ENCODE data around the gene PRRC2C.
"Not testable (repeated sequence)": the region's sequence is repeated elsewhere in the genome, so short reads cannot be mapped to it uniquely, and the experiment has no call there.

Gene PRRC2C

DNA sequence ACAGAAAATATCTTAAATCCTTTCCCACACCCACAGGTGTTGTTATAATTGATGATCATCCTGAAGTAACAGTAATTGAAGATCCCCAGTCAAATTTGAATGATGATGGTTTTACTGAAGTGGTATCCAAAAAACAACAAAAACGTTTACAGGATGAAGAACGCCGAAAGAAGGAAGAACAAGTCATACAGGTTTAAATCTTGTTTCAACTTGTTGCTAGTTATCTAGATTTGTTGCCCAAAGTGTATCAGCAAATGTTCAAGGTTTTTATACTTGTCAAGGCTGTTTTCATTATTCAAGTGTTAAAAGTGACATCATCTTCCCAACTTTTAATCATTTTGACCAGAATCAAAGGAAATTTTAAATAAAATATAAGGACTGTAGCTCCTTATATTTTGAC lies 64.7 kb downstream of the PRRC2C start:
- Mint-ChIP-seq H3K9me3 (peaks cover 45% of the 10 kb centered on the region), H3K27ac (no peak overlapping the region), H3K36me3 (ENCODE audit: low read depth) (peaks cover 17% of the 10 kb centered on the region), H3K27me3 (ENCODE audit: low read depth) (no peaks in the 10 kb centered on the region), H3K4me1 (no peaks in the 10 kb centered on the region), H3K4me3 (no peak overlapping the region)
- TF ChIP-seq, protein P1, sequence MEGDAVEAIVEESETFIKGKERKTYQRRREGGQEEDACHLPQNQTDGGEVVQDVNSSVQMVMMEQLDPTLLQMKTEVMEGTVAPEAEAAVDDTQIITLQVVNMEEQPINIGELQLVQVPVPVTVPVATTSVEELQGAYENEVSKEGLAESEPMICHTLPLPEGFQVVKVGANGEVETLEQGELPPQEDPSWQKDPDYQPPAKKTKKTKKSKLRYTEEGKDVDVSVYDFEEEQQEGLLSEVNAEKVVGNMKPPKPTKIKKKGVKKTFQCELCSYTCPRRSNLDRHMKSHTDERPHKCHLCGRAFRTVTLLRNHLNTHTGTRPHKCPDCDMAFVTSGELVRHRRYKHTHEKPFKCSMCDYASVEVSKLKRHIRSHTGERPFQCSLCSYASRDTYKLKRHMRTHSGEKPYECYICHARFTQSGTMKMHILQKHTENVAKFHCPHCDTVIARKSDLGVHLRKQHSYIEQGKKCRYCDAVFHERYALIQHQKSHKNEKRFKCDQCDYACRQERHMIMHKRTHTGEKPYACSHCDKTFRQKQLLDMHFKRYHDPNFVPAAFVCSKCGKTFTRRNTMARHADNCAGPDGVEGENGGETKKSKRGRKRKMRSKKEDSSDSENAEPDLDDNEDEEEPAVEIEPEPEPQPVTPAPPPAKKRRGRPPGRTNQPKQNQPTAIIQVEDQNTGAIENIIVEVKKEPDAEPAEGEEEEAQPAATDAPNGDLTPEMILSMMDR (IDR thresholded peaks at IDR 0.05; ENCODE audit: unreplicated experiment in 3 of 3) = no peak

DNA sequence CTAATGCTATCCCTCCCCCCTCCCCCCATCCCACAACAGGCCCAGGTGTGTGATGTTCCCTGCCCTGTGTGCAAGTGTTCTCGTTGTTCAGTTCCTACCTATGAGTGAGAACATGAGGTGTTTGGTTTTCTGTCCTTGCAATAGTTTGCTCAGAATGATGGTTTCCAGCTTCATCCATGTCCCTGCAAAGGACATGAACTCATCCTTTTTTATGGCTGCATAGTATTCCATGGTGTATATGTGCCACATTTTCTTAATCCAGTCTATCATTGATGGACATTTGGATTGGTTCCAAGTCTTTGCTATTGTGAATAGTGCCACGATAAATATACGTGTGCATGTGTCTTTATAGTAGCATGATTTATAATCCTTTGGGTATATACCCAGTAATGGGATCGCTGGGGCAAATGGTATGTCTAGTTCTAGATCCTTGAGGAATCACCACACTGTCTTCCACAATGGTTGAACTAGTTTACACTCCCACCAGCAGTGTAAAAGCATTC lies 65.3 kb downstream of the PRRC2C start:
- H3K27me3 Mint-ChIP-seq (ENCODE audit: low read depth); H3K4me3 Mint-ChIP-seq; H3K27ac Mint-ChIP-seq; H3K4me1 Mint-ChIP-seq: not testable (repeated sequence)
- Mint-ChIP-seq H3K9me3 (peaks cover 50% of the 10 kb centered on the region), H3K36me3 (ENCODE audit: low read depth) (peaks cover 13% of the 10 kb centered on the region)

DNA sequence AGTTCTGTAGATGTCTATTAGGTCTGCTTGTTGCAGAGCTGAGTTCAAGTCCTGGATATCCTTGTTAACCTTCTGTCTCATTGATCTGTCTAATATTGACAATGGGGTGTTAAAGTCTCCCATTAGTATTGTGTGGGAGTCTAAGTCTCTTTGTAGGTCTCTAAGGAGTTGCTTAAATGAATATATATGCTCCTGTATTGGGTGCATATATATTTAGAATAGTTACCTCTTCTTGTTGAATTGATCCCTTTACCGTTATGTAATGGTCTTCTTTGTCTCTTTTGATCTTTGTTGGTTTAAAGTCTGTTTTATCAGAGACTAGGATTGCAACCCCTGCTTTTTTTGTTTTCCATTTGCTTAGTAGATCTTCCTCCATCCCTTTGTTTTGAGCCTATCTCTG lies 68.6 kb downstream of the PRRC2C start:
- peaks cover 73% of the 10 kb centered on the region for H3K9me3 Mint-ChIP-seq
- not testable (repeated sequence) for H3K4me3 Mint-ChIP-seq; H3K4me1 Mint-ChIP-seq; H3K27me3 Mint-ChIP-seq (ENCODE audit: low read depth); H3K27ac Mint-ChIP-seq; H3K36me3 Mint-ChIP-seq (ENCODE audit: low read depth)

DNA sequence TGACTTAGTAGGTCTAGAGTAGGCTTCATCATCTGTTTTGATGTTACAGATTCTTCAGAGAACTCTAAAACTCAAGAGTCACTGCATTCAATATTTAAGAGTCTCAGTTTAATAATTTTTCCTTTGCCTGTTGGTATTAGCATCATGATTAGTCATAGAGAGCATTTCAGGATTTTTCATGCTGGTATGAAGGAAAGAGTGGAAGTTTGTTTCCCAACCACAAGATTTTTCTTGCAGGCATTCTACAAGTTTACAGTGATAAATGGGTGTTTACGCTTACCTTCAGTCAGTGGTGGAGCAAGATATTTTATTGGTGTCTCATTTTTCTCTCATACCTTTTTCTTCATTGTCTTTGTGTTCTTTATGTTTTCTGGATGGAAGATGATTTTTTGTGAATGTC lies 78.3 kb downstream of the PRRC2C start:
- Mint-ChIP-seq H3K36me3 (ENCODE audit: low read depth) (peaks cover 26% of the 10 kb centered on the region), H3K27ac (no peak overlapping the region), H3K9me3 (peaks cover 10% of the 10 kb centered on the region), H3K27me3 (ENCODE audit: low read depth) (no peaks in the 10 kb centered on the region), H3K4me3 (no peak overlapping the region), H3K4me1 (no peaks in the 10 kb centered on the region)
- TF ChIP-seq, protein P1 (IDR thresholded peaks at IDR 0.05; ENCODE audit: unreplicated experiment in 3 of 3) = no peak

DNA sequence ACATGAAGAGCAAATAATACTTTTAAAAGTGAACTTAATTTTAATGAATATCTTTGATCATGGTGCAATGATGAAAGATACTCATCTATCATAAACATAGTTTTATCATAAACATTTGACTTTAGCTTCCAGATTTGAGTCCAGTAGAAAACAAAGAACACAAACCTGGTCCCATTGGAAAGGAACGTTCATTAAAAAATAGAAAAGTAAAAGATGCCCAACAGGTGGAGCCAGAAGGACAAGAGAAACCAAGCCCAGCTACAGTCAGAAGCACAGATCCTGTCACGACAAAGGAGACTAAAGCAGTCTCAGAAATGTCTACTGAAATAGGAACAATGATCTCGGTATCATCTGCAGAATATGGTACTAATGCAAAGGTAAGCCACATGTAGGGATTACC lies 81.1 kb downstream of the PRRC2C start:
- Mint-ChIP-seq H3K27me3 (ENCODE audit: low read depth) (no peaks in the 10 kb centered on the region), H3K36me3 (ENCODE audit: low read depth) (peaks cover 46% of the 10 kb centered on the region), H3K9me3 (no peaks in the 10 kb centered on the region), H3K4me3 (no peak overlapping the region), H3K4me1 (peaks cover 7% of the 10 kb centered on the region), H3K27ac (no peak overlapping the region)
- TF ChIP-seq, protein P1 (IDR thresholded peaks at IDR 0.05; ENCODE audit: unreplicated experiment in 3 of 3) = peak in 1 of 3 experiments; percentile 16

DNA sequence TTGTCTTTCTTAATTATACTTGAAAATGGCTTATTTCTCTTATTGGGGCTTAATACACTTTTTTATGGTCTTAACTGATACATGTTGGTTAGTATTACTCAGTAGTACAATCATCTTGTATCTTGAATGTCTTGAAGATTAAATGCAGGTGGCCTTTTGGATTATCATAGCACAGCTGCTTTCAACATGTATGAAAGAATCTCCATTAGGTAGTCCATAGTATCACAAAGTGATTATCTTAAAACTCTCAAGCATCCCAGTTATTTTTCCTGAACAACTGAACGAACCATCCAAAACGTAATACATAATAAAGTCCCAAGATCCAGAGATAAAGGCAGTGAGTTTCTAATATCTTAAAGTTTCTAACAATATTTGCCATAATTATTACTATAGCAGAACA lies 85.0 kb downstream of the PRRC2C start:
- Mint-ChIP-seq H3K36me3 (ENCODE audit: low read depth) (peaks cover 68% of the 10 kb centered on the region), H3K27ac (peak overlapping the region in 1 of 3 experiments; percentile 16), H3K27me3 (ENCODE audit: low read depth) (no peaks in the 10 kb centered on the region), H3K4me1 (peaks cover 7% of the 10 kb centered on the region), H3K9me3 (no peaks in the 10 kb centered on the region), H3K4me3 (no peak overlapping the region)
- TF ChIP-seq, protein P1 (IDR thresholded peaks at IDR 0.05; ENCODE audit: unreplicated experiment in 3 of 3) = no peak

DNA sequence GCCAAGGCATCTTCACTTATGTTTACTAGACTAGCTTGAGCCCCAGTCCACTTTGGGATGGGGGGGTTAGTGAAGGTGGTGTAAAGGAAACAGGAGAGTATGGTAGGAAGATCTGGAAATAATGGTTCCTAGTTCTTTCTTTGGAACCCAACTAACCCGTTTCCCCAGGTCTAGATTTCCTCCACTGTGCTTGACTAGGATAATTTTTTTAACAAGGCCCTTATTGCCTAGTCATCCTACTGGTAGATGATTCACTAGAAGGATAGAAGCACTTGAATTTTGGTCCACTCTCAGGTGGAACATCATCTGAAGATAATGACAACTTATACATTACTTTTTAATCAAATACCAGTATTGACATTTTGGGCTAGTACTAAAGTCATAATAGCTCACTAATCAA lies 90.8 kb downstream of the PRRC2C start:
- Mint-ChIP-seq H3K4me3 (no peak overlapping the region), H3K27ac (no peak overlapping the region), H3K4me1 (no peaks in the 10 kb centered on the region), H3K36me3 (ENCODE audit: low read depth) (peaks cover 80% of the 10 kb centered on the region), H3K9me3 (no peaks in the 10 kb centered on the region), H3K27me3 (ENCODE audit: low read depth) (no peaks in the 10 kb centered on the region)
- TF ChIP-seq, protein P1 (IDR thresholded peaks at IDR 0.05; ENCODE audit: unreplicated experiment in 3 of 3) = no peak

All from nephron (organoid).